Raji (cell line): ENCODE results near the gene SYDE2.

Experiments used
- POLR2A ChIP-seq: IDR thresholded peaks from 2 replicates; pipeline ENCODE4 v1.6.1; 2011; ENCODE audit warnings: low read depth, low read length, control low read depth; ENCODE audit not compliant: insufficient read depth

The SYDE2 gene

DNA sequence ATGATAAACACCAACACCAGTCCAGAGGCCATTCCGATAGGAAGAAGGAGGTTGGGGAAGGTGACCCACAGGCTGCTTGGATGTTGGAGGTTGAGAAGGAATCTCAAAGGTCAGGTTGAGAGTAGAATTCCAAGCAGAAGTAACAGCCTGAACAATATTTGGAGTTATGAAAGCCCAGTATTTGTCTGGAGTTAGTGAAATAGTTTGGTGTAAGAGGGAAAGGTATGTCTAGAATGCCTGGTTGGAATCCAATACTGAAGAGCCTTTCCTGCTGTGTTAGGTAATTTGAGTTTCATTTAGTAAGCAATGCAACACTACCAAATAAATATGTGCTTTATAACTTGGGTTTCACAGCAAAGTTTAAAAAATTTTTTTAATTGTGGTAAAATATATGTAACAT lies 82.1 kb downstream of the SYDE2 start:
- no peak for TF ChIP-seq POLR2A

DNA sequence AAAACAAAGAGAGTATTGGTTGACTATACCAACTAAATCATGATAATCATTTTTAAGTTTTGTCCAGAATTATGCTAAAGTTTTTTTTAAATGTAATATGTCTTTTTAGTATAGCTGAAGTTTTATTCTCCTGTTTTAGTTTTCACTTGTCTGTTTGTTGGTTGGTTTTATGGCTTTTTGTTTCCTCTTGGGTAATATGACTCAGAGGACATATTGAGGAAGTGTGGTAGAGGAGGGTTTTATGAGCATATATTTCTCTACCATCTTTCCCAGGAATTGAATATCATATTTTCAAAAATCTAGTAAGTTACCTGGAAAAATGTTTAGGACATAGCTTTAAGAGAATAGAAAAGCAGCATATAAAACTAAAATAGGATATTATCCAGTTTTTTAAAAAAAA lies 84.0 kb downstream of the SYDE2 start:
- no peak for TF ChIP-seq POLR2A

GRCh38 chr1:85115933-85116332 lies 84.9 kb downstream of the SYDE2 start:
- TF ChIP-seq POLR2A: no peak

DNA sequence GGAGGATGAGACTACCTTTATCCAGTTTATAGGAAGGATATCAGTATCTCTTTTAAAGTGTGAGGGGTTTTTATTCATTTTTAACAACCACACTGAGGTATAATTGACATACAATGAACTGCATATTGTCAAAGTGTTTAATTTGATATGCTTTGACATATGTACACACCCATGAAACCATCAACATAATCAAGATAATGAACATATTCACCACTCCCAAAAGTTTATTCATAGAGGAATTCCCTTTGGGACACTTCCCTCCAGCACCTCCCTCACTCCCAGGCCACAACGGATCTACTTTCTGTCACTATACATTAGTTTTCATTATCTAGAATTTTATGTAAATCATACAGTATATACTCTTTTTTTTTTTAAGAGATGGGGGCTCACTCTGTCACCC lies 89.1 kb downstream of the SYDE2 start:
- TF ChIP-seq POLR2A: no peak

DNA sequence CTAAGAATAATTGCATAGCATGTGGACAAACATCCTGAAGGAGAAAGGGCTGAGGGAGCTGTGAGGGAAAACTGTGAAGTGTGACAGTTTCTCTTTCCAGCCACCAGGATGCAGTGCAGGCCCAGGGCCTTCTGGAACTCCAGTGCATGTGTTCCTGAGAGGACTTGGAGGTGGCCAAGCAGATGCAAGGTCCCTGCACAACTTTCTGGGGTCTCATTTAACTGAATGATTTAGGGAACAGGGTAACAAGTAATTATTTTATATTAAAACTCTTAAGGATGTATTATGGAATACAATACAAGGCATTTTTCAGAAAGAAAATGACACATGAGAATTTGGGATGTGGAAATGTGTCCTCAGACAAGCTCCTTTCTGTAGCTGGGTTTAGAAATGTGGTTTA lies 91.3 kb downstream of the SYDE2 start:
- TF ChIP-seq POLR2A: no peak
